Measurements from ENCODE around the gene VPS13C. TPM values are rescaled to one million over a fixed set of nuclear protein-coding genes. Genes with fewer than 3 reads are reported as not detected.

VPS13C gene
- total RNA-seq, 6 experiments from 2014 or later = 21.0 to 29.8 (median 22.6) TPM

- Mint-ChIP-seq H3K27me3 (ENCODE audit: insufficient read depth) (peaks cover 3% of the 10 kb centered on the region; the same call in 1 of the 2 replicates), H3K9me3 (no peaks in the 10 kb centered on the region), H3K4me3 (no peak overlapping the region), H3K36me3 (ENCODE audit: low read depth) (no peaks in the 10 kb centered on the region), H3K27ac (no peak overlapping the region), H3K4me1 (ENCODE audit: low read depth) (peaks cover 17% of the 10 kb centered on the region)
- TF ChIP-seq, protein P1, sequence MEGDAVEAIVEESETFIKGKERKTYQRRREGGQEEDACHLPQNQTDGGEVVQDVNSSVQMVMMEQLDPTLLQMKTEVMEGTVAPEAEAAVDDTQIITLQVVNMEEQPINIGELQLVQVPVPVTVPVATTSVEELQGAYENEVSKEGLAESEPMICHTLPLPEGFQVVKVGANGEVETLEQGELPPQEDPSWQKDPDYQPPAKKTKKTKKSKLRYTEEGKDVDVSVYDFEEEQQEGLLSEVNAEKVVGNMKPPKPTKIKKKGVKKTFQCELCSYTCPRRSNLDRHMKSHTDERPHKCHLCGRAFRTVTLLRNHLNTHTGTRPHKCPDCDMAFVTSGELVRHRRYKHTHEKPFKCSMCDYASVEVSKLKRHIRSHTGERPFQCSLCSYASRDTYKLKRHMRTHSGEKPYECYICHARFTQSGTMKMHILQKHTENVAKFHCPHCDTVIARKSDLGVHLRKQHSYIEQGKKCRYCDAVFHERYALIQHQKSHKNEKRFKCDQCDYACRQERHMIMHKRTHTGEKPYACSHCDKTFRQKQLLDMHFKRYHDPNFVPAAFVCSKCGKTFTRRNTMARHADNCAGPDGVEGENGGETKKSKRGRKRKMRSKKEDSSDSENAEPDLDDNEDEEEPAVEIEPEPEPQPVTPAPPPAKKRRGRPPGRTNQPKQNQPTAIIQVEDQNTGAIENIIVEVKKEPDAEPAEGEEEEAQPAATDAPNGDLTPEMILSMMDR (IDR thresholded peaks at IDR 0.05) = no peak
- no peak for DNase-seq
These were observed 45.8 kb upstream of the VPS13C start for GRCh38 chr15:62106096-62106495.

- Mint-ChIP-seq H3K4me3 (no peak overlapping the region), H3K4me1 (ENCODE audit: low read depth) (peaks cover 8% of the 10 kb centered on the region), H3K9me3 (no peaks in the 10 kb centered on the region), H3K27me3 (ENCODE audit: insufficient read depth) (peaks cover 3% of the 10 kb centered on the region; the same call in 1 of the 2 replicates), H3K27ac (no peak overlapping the region), H3K36me3 (ENCODE audit: low read depth) (no peaks in the 10 kb centered on the region)
- no peak for DNase-seq
- TF ChIP-seq, protein P1 (IDR thresholded peaks at IDR 0.05) = no peak
These were observed 45.0 kb upstream of the VPS13C start for GRCh38 chr15:62105266-62105665.

- no peaks in the 10 kb centered on the region for H3K9me3 Mint-ChIP-seq
- no peaks in the 10 kb centered on the region for H3K36me3 Mint-ChIP-seq (ENCODE audit: low read depth)
- H3K4me1 Mint-ChIP-seq (ENCODE audit: low read depth) = peaks cover 4% of the 10 kb centered on the region
- no peak overlapping the region for H3K27ac Mint-ChIP-seq
- DNase-seq = no peak
- no peak overlapping the region for H3K4me3 Mint-ChIP-seq
- peaks cover 3% of the 10 kb centered on the region; the same call in 1 of the 2 replicates for H3K27me3 Mint-ChIP-seq (ENCODE audit: insufficient read depth)
- TF ChIP-seq, protein P1 (IDR thresholded peaks at IDR 0.05) = no peak
These were observed 44.6 kb upstream of the VPS13C start for GRCh38 chr15:62104846-62105245.

- Mint-ChIP-seq H3K4me1 (ENCODE audit: low read depth) (peaks cover 4% of the 10 kb centered on the region), H3K36me3 (ENCODE audit: low read depth) (no peaks in the 10 kb centered on the region), H3K27ac (no peak overlapping the region), H3K9me3 (no peaks in the 10 kb centered on the region), H3K27me3 (ENCODE audit: insufficient read depth) (peaks cover 3% of the 10 kb centered on the region; the same call in 1 of the 2 replicates), H3K4me3 (no peak overlapping the region)
- DNase-seq = no peak
- TF ChIP-seq, protein P1 (IDR thresholded peaks at IDR 0.05) = no peak
These were observed 44.2 kb upstream of the VPS13C start for GRCh38 chr15:62104401-62104800.

DNA sequence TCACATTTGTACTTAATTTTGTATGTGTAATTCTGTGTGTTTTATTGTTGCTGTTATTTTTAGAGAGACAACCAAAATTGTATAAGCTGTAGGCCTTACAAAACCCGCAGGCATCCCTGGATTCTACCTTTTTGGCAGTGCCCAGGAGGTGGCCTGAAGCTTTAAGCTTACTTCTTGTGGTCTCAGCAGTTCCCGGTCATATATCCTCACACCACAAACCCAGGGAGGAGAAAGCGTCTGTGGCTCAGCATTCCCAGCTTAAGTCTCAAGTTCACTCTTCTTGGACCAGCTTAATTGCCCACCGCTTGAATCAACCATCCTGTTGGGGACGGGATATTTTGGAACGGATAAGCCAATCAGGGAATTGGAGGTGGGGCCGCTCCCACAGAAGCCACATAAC is 43.2 kb upstream of the VPS13C start:
- Mint-ChIP-seq H3K4me1 (ENCODE audit: low read depth) (peaks cover 14% of the 10 kb centered on the region), H3K27ac (no peak overlapping the region), H3K36me3 (ENCODE audit: low read depth) (no peaks in the 10 kb centered on the region), H3K9me3 (no peaks in the 10 kb centered on the region), H3K27me3 (ENCODE audit: insufficient read depth) (peaks cover 3% of the 10 kb centered on the region; the same call in 1 of the 2 replicates), H3K4me3 (no peak overlapping the region)
- DNase-seq = no peak
- TF ChIP-seq, protein P1 (IDR thresholded peaks at IDR 0.05) = no peak
